Glutamatergic neuron (in vitro differentiated cells): ENCODE data around the gene UBE2D1. TPM values are rescaled to one million over a fixed set of nuclear protein-coding genes. Genes with fewer than 3 reads are reported as not detected.

Experiments
- DNase-seq: peaks from one replicate; pipeline ENCODE4 v3.0.0; 2022
- H3K27ac Mint-ChIP-seq: one replicate; pipeline ENCODE4 v1.8.0; 2020; ENCODE audit warnings: mild to moderate bottlenecking, mixed read lengths, inconsistent platforms; ENCODE audit not compliant: unreplicated experiment
- H3K27me3 Mint-ChIP-seq: one replicate; pipeline ENCODE4 v1.8.0; 2020; ENCODE audit warnings: mild to moderate bottlenecking, moderate library complexity, mixed read lengths, inconsistent platforms; ENCODE audit not compliant: unreplicated experiment
- H3K36me3 Mint-ChIP-seq: one replicate; pipeline ENCODE4 v1.8.0; 2020; ENCODE audit warnings: mild to moderate bottlenecking, mixed read lengths, inconsistent platforms; ENCODE audit not compliant: unreplicated experiment
- H3K4me1 Mint-ChIP-seq: one replicate; pipeline ENCODE4 v1.8.0; 2020; ENCODE audit warnings: mild to moderate bottlenecking, low read depth, mixed read lengths, inconsistent platforms; ENCODE audit not compliant: unreplicated experiment
- H3K4me3 Mint-ChIP-seq: one replicate; pipeline ENCODE4 v1.8.0; 2020; ENCODE audit warnings: mild to moderate bottlenecking, mixed read lengths, inconsistent platforms; ENCODE audit not compliant: unreplicated experiment
- H3K9me3 Mint-ChIP-seq: one replicate; pipeline ENCODE4 v1.8.0; 2020; ENCODE audit warnings: mild to moderate bottlenecking, moderate library complexity, mixed read lengths, inconsistent platforms; ENCODE audit not compliant: unreplicated experiment
- total RNA-seq: library from RNA; stranded (reverse); fragmentation: NEBNext Ultra II Directional; extraction: Animal tissue kit (Norgen Biotek cat#: 25700); gene quantifications from one replicate; pipeline ENCODE4 v1.2.1, GENCODE V29; 2021; ENCODE audit not compliant: unreplicated experiment
- TF ChIP-seq, protein P1 (sequence below): fragments of 200-600 bp; sonication (generic); IDR thresholded peaks from one replicate; pipeline ENCODE4 v1.5.0; 2021; ENCODE audit not compliant: partially characterized antibody, unreplicated experiment

The UBE2D1 gene
- total RNA-seq, 1 donor from 2014 or later = 48.1 TPM

DNA sequence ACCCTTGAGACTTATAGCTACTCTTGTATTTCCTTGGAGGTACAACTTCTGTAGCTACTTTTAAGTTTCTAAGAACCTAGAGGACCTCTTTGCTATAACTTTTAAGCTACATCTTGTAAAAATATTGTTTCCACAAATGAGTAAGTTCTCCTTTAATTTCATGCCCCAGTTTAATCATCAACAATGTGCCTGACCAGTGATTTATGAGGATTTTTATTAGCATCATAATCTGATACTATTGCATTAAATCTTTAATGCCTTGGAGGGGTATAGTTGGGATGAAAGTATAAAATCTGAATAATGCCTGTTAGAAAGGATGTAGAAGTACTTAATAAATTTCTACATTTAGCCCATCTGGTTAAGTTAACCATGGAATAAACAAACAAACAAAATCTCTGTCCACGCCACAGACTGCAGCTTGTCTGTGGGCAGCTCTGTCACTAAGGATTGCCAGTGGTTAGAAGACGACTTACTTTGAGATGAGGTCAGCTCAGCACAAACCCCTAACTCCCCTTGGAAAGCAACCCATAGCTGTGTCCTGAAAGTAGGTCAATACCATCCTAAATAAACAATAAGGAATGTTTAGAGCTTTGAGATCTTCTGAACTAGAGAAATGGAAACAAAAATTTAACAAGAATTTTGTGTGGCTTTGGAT is 18.3 kb downstream of the UBE2D1 start:
- H3K4me3 Mint-ChIP-seq = no peak overlapping the region
- H3K36me3 Mint-ChIP-seq = no peaks in the 10 kb centered on the region
- peaks cover 37% of the 10 kb centered on the region for H3K4me1 Mint-ChIP-seq
- no peaks in the 10 kb centered on the region for H3K27me3 Mint-ChIP-seq
- TF ChIP-seq, protein P1, sequence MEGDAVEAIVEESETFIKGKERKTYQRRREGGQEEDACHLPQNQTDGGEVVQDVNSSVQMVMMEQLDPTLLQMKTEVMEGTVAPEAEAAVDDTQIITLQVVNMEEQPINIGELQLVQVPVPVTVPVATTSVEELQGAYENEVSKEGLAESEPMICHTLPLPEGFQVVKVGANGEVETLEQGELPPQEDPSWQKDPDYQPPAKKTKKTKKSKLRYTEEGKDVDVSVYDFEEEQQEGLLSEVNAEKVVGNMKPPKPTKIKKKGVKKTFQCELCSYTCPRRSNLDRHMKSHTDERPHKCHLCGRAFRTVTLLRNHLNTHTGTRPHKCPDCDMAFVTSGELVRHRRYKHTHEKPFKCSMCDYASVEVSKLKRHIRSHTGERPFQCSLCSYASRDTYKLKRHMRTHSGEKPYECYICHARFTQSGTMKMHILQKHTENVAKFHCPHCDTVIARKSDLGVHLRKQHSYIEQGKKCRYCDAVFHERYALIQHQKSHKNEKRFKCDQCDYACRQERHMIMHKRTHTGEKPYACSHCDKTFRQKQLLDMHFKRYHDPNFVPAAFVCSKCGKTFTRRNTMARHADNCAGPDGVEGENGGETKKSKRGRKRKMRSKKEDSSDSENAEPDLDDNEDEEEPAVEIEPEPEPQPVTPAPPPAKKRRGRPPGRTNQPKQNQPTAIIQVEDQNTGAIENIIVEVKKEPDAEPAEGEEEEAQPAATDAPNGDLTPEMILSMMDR = no peak
- no peak overlapping the region for H3K27ac Mint-ChIP-seq
- no peak for DNase-seq
- no peaks in the 10 kb centered on the region for H3K9me3 Mint-ChIP-seq

DNA sequence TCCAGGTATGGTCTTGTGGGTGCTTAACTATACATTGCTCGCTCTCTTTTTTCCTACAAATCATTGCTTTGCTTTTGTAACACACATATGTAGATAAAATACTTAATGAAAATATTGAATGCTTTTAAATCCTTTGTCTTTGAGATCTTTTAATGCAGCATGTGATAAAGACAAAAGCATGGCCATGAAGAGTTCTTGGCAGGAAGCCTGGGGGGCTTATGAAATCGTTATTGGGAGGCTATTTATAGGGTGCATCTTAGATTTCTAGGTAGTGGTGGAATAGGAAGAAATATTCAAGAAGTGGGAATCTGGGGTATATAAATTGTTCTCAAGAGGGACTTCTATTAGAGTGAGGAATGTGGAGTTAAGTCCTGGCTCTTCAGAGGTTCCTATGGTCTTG is 21.9 kb downstream of the UBE2D1 start:
- Mint-ChIP-seq H3K4me3 (no peak overlapping the region), H3K27me3 (no peaks in the 10 kb centered on the region), H3K4me1 (peaks cover 23% of the 10 kb centered on the region), H3K9me3 (no peaks in the 10 kb centered on the region), H3K36me3 (no peaks in the 10 kb centered on the region), H3K27ac (no peak overlapping the region)
- no peak for DNase-seq
- TF ChIP-seq, protein P1 = no peak

DNA sequence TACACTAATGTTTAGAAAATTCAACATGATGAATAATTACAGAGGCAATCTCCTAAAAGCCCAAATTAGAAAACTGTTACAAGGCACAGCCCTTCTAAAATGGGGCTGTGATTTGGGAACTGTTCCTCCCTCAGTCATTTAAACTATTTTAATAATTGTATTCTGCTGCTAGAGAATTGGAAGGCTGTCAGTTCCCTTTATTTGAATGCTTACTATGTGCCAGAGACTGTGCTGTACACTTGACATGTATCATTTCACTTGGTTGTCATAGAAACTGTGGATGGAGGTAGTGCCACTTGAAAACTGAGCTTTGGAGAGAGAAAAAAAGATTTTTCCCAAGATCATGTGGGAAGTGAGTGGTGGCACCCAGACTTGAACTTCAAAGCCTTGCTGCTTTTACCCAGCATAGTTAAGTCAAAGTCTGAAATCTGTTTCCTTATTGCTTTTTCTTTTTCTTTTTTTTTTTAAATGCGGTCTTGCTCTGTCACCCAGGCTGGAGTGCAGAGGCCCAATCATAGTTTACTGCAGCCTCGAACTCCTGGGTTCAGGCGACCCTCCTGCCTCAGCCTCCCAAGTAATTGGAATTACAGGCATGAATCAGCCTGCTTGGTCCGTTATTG is 23.6 kb downstream of the UBE2D1 start:
- no peak for DNase-seq
- H3K27me3 Mint-ChIP-seq = no peaks in the 10 kb centered on the region
- H3K27ac Mint-ChIP-seq = no peak overlapping the region
- H3K36me3 Mint-ChIP-seq = no peaks in the 10 kb centered on the region
- TF ChIP-seq, protein P1 = no peak
- H3K4me1 Mint-ChIP-seq = peaks cover 19% of the 10 kb centered on the region
- no peak overlapping the region for H3K4me3 Mint-ChIP-seq
- no peaks in the 10 kb centered on the region for H3K9me3 Mint-ChIP-seq

DNA sequence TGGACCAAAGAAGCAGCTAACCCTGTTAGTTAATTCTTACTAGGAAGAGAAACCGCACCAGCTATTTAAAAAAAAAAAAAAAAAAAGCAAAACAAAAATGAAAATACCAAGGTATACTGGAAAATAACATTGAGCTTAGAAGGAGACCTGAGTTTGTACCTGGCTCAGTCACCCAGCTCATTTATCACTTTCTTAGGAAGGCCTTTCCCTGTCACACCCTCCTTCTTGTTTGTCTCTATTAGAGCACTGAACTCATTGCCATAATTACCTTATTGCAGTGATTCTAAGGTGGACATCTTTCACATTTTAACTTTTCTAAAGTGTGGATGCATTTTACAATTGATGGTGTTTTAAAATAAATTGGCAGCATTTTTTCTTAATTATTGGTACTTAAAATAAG is 24.1 kb downstream of the UBE2D1 start:
- H3K36me3 Mint-ChIP-seq = no peaks in the 10 kb centered on the region
- H3K27me3 Mint-ChIP-seq = no peaks in the 10 kb centered on the region
- H3K27ac Mint-ChIP-seq = no peak overlapping the region
- peaks cover 19% of the 10 kb centered on the region for H3K4me1 Mint-ChIP-seq
- no peak overlapping the region for H3K4me3 Mint-ChIP-seq
- DNase-seq = no peak
- H3K9me3 Mint-ChIP-seq = no peaks in the 10 kb centered on the region
- TF ChIP-seq, protein P1 = no peak

DNA sequence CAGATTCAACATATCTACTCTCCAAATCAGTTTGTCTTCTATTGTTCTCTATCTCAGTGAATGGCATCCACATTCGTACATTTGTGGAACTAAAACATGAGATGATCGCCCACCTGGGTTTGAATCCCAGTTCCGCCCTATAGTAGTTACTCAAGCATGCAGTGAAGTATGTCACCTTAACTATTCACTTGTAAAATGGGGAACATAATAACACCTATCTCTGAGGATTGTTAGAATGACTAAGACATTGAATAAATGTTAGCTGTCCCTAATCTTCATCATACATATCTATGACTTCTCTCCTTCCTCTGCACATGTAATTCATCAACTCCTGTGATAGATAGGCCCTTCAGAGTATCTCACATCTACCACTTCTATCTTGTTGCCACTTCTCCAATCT is 24.7 kb downstream of the UBE2D1 start:
- no peaks in the 10 kb centered on the region for H3K9me3 Mint-ChIP-seq
- peaks cover 19% of the 10 kb centered on the region for H3K4me1 Mint-ChIP-seq
- H3K4me3 Mint-ChIP-seq = no peak overlapping the region
- H3K27me3 Mint-ChIP-seq = no peaks in the 10 kb centered on the region
- TF ChIP-seq, protein P1 = no peak
- H3K36me3 Mint-ChIP-seq = no peaks in the 10 kb centered on the region
- H3K27ac Mint-ChIP-seq = no peak overlapping the region
- DNase-seq = no peak
